Measurements from ENCODE around the gene AHCTF1. TPM values are rescaled to one million over a fixed set of nuclear protein-coding genes. Genes with fewer than 3 reads are reported as not detected.
"Not testable (repeated sequence)": the region's sequence is repeated elsewhere in the genome, so short reads cannot be mapped to it uniquely, and the experiment has no call there.

AHCTF1 gene
- polyA plus RNA-seq, 4 donors = 6.2 to 20.0 (median 8.5) TPM

- Histone ChIP-seq H3K9me3 (ENCODE audit: control insufficient read depth in 2 of 2, insufficient read depth in 1 of 2, low read depth in 1 of 2, low read length in 1 of 2) (no peaks in the 10 kb centered on the region), H3K36me3 (ENCODE audit: control insufficient read depth in 3 of 3, insufficient read depth in 2 of 3, low read depth in 1 of 3, low read length in 3 of 3) (peaks cover 2 to 20% (median 12%) of the 10 kb centered on the region in 3 donors), H3K4me1 (ENCODE audit: control insufficient read depth in 3 of 3, insufficient read depth in 2 of 3, low read depth in 1 of 3, low read length in 2 of 3) (peaks cover 0 to 2% (median 0%) of the 10 kb centered on the region in 3 donors), H3K4me3 (ENCODE audit: low read depth in 1 of 3, low read length in 3 of 3) (no peak overlapping the region), H3K27ac (ENCODE audit: low read depth in 1 of 3, low read length in 2 of 3) (no peak overlapping the region), H3K27me3 (ENCODE audit: control insufficient read depth in 3 of 3, insufficient read depth in 3 of 3, low read length in 3 of 3) (no peaks in the 10 kb centered on the region)
- FAIRE-seq (no peak), DNase-seq (no peak)
- WGBS, 3 donors = 68 to 74% (median 69%) methylated on average over 1 of the region's 1 CpG
Observed at GRCh38 chr1:246906833-246907232, 24.9 kb downstream of the AHCTF1 start.

- H3K27ac ChIP-seq (ENCODE audit: low read depth in 1 of 3, low read length in 2 of 3) = no peak overlapping the region
- no peaks in the 10 kb centered on the region for H3K27me3 ChIP-seq (ENCODE audit: control insufficient read depth in 3 of 3, insufficient read depth in 3 of 3, low read length in 3 of 3)
- H3K4me1 ChIP-seq (ENCODE audit: control insufficient read depth in 3 of 3, insufficient read depth in 2 of 3, low read depth in 1 of 3, low read length in 2 of 3) = no peaks in the 10 kb centered on the region
- peaks cover 10 to 32% (median 19%) of the 10 kb centered on the region in 3 donors for H3K36me3 ChIP-seq (ENCODE audit: control insufficient read depth in 3 of 3, insufficient read depth in 2 of 3, low read depth in 1 of 3, low read length in 3 of 3)
- no peak overlapping the region for H3K4me3 ChIP-seq (ENCODE audit: low read depth in 1 of 3, low read length in 3 of 3)
- no peak for FAIRE-seq
- 92 to 93% (median 92%) methylated on average over 5 of the region's 5 CpGs for WGBS, 3 donors
- H3K9me3 ChIP-seq (ENCODE audit: control insufficient read depth in 2 of 2, insufficient read depth in 1 of 2, low read depth in 1 of 2, low read length in 1 of 2) = no peaks in the 10 kb centered on the region
- no peak for DNase-seq
Observed at GRCh38 chr1:246901874-246902273, 29.9 kb downstream of the AHCTF1 start.

GRCh38 chr1:246897302-246897701 is 34.4 kb downstream of the AHCTF1 start:
- no peaks in the 10 kb centered on the region for H3K9me3 ChIP-seq (ENCODE audit: control insufficient read depth in 2 of 2, insufficient read depth in 1 of 2, low read depth in 1 of 2, low read length in 1 of 2)
- no peak overlapping the region for H3K4me3 ChIP-seq (ENCODE audit: low read depth in 1 of 3, low read length in 3 of 3)
- DNase-seq (no peak), FAIRE-seq (no peak)
- no peaks in the 10 kb centered on the region for H3K4me1 ChIP-seq (ENCODE audit: control insufficient read depth in 3 of 3, insufficient read depth in 2 of 3, low read depth in 1 of 3, low read length in 2 of 3)
- WGBS, 3 donors = 98 to 99% (median 99%) methylated on average over 5 of the region's 5 CpGs
- no peaks in the 10 kb centered on the region for H3K27me3 ChIP-seq (ENCODE audit: control insufficient read depth in 3 of 3, insufficient read depth in 3 of 3, low read length in 3 of 3)
- H3K36me3 ChIP-seq (ENCODE audit: control insufficient read depth in 3 of 3, insufficient read depth in 2 of 3, low read depth in 1 of 3, low read length in 3 of 3) = peaks cover 10 to 38% (median 17%) of the 10 kb centered on the region in 3 donors
- H3K27ac ChIP-seq (ENCODE audit: low read depth in 1 of 3, low read length in 2 of 3) = no peak overlapping the region

DNA sequence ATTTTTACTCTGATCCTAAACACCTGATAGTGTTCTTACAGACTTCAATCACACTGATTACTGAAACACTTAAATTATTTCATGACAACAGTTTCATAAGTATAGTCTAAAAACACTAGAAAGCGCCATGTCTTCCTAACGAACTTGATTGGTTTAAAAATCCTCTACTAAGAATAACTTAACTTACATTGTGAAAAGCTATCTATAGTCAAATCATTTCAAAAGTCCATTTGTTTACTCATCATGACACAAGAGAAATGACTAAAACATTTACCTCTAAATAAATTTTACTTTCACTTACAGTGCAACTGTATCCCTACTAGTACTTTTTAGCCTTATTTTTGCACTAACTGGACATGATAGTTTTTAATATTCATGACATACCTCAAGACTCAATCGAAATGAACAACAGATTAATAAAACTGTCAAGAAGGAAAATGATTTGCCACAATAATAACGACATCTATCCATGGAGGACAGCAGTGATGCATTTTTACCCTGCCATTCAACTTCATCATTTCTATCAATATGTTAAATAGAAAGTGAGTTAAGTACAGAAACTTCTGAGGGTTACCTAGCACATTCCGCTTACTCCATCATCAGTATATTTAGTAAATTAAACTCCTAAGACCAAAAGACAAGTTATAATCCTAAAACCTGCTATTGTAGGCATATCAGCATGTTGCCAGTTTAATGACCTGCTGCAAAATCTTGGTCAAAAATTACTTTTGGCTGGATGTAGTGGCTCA is 38.4 kb downstream of the AHCTF1 start:
- WGBS, 3 donors = 72 to 88% (median 85%) methylated on average over 5 of the region's 5 CpGs
- no peaks in the 10 kb centered on the region for H3K9me3 ChIP-seq (ENCODE audit: control insufficient read depth in 2 of 2, insufficient read depth in 1 of 2, low read depth in 1 of 2, low read length in 1 of 2)
- no peak for FAIRE-seq
- no peak overlapping the region for H3K27ac ChIP-seq (ENCODE audit: low read depth in 1 of 3, low read length in 2 of 3)
- H3K4me1 ChIP-seq (ENCODE audit: control insufficient read depth in 3 of 3, insufficient read depth in 2 of 3, low read depth in 1 of 3, low read length in 2 of 3) = no peaks in the 10 kb centered on the region
- peaks cover 11 to 30% (median 16%) of the 10 kb centered on the region in 3 donors for H3K36me3 ChIP-seq (ENCODE audit: control insufficient read depth in 3 of 3, insufficient read depth in 2 of 3, low read depth in 1 of 3, low read length in 3 of 3)
- DNase-seq = no peak
- no peak overlapping the region for H3K4me3 ChIP-seq (ENCODE audit: low read depth in 1 of 3, low read length in 3 of 3)
- H3K27me3 ChIP-seq (ENCODE audit: control insufficient read depth in 3 of 3, insufficient read depth in 3 of 3, low read length in 3 of 3) = no peaks in the 10 kb centered on the region

- no peak for FAIRE-seq
- H3K27ac ChIP-seq (ENCODE audit: low read depth in 1 of 3, low read length in 2 of 3) = no peak overlapping the region
- H3K4me1 ChIP-seq (ENCODE audit: control insufficient read depth in 3 of 3, insufficient read depth in 2 of 3, low read depth in 1 of 3, low read length in 2 of 3) = no peaks in the 10 kb centered on the region
- H3K27me3 ChIP-seq (ENCODE audit: control insufficient read depth in 3 of 3, insufficient read depth in 3 of 3, low read length in 3 of 3) = no peaks in the 10 kb centered on the region
- no peak for DNase-seq
- no peak overlapping the region for H3K4me3 ChIP-seq (ENCODE audit: low read depth in 1 of 3, low read length in 3 of 3)
- H3K9me3 ChIP-seq (ENCODE audit: control insufficient read depth in 2 of 2, insufficient read depth in 1 of 2, low read depth in 1 of 2, low read length in 1 of 2) = no peaks in the 10 kb centered on the region
- H3K36me3 ChIP-seq (ENCODE audit: control insufficient read depth in 3 of 3, insufficient read depth in 2 of 3, low read depth in 1 of 3, low read length in 3 of 3) = peaks cover 10 to 21% (median 11%) of the 10 kb centered on the region in 3 donors
Observed at GRCh38 chr1:246891105-246891504, 40.6 kb downstream of the AHCTF1 start.

DNA sequence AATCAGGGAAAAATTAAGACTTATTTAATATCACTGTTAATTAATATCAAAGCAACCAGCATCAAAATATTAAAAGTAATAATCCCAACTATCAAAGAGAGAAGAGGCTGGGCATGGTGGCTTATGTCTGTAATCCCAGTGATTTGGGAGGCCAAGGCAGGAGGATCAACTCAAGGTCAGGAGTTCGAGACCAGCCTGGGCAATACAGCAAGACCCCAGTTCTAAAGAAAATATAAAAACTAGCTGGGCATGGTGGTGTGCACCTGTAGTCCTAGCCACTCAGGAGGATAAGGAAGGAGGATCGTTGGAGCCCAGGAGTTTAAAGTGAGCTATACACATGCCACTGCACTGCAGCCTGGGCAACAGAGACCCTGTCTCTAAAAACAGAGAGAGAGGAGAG is 43.2 kb downstream of the AHCTF1 start:
- H3K9me3 ChIP-seq (ENCODE audit: control insufficient read depth in 2 of 2, insufficient read depth in 1 of 2, low read depth in 1 of 2, low read length in 1 of 2) = no peaks in the 10 kb centered on the region
- WGBS, 3 donors = 96 to 100% (median 98%) methylated on average over 2 of the region's 2 CpGs
- DNase-seq (no peak), FAIRE-seq (no peak)
- H3K4me1 ChIP-seq (ENCODE audit: control insufficient read depth in 3 of 3, insufficient read depth in 2 of 3, low read depth in 1 of 3, low read length in 2 of 3) = no peaks in the 10 kb centered on the region
- no peak overlapping the region for H3K4me3 ChIP-seq (ENCODE audit: low read depth in 1 of 3, low read length in 3 of 3)
- no peaks in the 10 kb centered on the region for H3K27me3 ChIP-seq (ENCODE audit: control insufficient read depth in 3 of 3, insufficient read depth in 3 of 3, low read length in 3 of 3)
- H3K36me3 ChIP-seq (ENCODE audit: control insufficient read depth in 3 of 3, insufficient read depth in 2 of 3, low read depth in 1 of 3, low read length in 3 of 3) = peaks cover 8 to 14% (median 11%) of the 10 kb centered on the region in 3 donors
- no peak overlapping the region for H3K27ac ChIP-seq (ENCODE audit: low read depth in 1 of 3, low read length in 2 of 3)

DNA sequence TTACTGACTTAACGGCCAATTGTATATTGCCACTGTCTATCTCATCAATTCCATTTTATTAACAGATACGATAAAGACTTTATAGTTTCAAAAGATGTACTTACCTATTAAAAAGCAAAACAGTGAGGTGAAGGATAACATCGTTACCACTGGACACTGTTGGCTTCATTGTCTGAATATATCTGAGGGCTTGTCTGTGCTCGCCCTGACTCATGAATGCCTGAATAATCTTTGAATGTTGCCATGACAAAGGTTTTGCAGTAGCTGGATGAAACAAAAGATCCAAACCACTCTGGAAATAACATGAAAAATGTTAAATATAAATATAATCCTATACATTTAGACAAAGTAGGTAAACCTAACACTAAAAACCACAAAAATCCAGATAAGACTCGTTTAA is 46.4 kb downstream of the AHCTF1 start:
- not testable (repeated sequence) for H3K9me3 ChIP-seq (ENCODE audit: control insufficient read depth in 2 of 2, insufficient read depth in 1 of 2, low read depth in 1 of 2, low read length in 1 of 2); FAIRE-seq; H3K27me3 ChIP-seq (ENCODE audit: control insufficient read depth in 3 of 3, insufficient read depth in 3 of 3, low read length in 3 of 3); H3K4me1 ChIP-seq (ENCODE audit: control insufficient read depth in 3 of 3, insufficient read depth in 2 of 3, low read depth in 1 of 3, low read length in 2 of 3); DNase-seq; H3K4me3 ChIP-seq (ENCODE audit: low read depth in 1 of 3, low read length in 3 of 3); H3K27ac ChIP-seq (ENCODE audit: low read depth in 1 of 3, low read length in 2 of 3)
- peaks cover 10 to 11% (median 11%) of the 10 kb centered on the region in 3 donors for H3K36me3 ChIP-seq (ENCODE audit: control insufficient read depth in 3 of 3, insufficient read depth in 2 of 3, low read depth in 1 of 3, low read length in 3 of 3)
- WGBS, 3 donors = 88 to 95% (median 93%) methylated on average over 4 to 5 of the region's 5 CpGs

GRCh38 chr1:246878551-246878950 is 53.2 kb downstream of the AHCTF1 start:
- Histone ChIP-seq H3K4me3 (ENCODE audit: low read depth in 1 of 3, low read length in 3 of 3) (no peak overlapping the region), H3K9me3 (ENCODE audit: control insufficient read depth in 2 of 2, insufficient read depth in 1 of 2, low read depth in 1 of 2, low read length in 1 of 2) (no peaks in the 10 kb centered on the region), H3K27ac (ENCODE audit: low read depth in 1 of 3, low read length in 2 of 3) (no peak overlapping the region), H3K36me3 (ENCODE audit: control insufficient read depth in 3 of 3, insufficient read depth in 2 of 3, low read depth in 1 of 3, low read length in 3 of 3) (peaks cover 3 to 10% (median 9%) of the 10 kb centered on the region in 3 donors), H3K27me3 (ENCODE audit: control insufficient read depth in 3 of 3, insufficient read depth in 3 of 3, low read length in 3 of 3) (no peaks in the 10 kb centered on the region), H3K4me1 (ENCODE audit: control insufficient read depth in 3 of 3, insufficient read depth in 2 of 3, low read depth in 1 of 3, low read length in 2 of 3) (peaks cover 0 to 2% (median 0%) of the 10 kb centered on the region in 3 donors)
- WGBS, 3 donors = 93 to 98% (median 98%) methylated on average over 4 of the region's 4 CpGs
- no peak for FAIRE-seq
- DNase-seq = no peak

DNA sequence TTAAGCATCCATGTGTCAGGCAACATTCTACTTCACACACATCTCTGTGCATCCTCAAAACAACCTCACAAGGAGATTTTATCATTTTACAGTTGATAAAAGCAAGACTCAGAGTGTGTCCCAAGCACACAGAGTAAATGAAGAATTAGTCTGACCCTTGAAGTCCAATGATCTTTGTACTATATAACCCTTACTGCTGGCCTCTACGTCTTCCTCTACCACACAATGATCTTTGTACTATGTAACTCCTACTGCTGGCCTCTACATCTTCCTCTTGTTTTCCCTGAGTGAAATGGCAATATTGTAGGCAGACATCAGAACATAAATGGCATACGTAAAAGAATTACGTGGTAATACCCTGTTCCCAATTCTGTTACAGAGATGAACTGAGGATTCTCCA is 55.3 kb downstream of the AHCTF1 start:
- FAIRE-seq (no peak), DNase-seq (peak; percentile 55 to 60)
- Histone ChIP-seq H3K27ac (ENCODE audit: low read depth in 1 of 3, low read length in 2 of 3) (peak overlapping the region in 1 of 3 donors; percentile 44), H3K4me1 (ENCODE audit: control insufficient read depth in 3 of 3, insufficient read depth in 2 of 3, low read depth in 1 of 3, low read length in 2 of 3) (peaks cover 0 to 2% (median 0%) of the 10 kb centered on the region in 3 donors), H3K36me3 (ENCODE audit: control insufficient read depth in 3 of 3, insufficient read depth in 2 of 3, low read depth in 1 of 3, low read length in 3 of 3) (peaks cover 7 to 16% (median 12%) of the 10 kb centered on the region in 3 donors), H3K4me3 (ENCODE audit: low read depth in 1 of 3, low read length in 3 of 3) (no peak overlapping the region), H3K9me3 (ENCODE audit: control insufficient read depth in 2 of 2, insufficient read depth in 1 of 2, low read depth in 1 of 2, low read length in 1 of 2) (no peaks in the 10 kb centered on the region), H3K27me3 (ENCODE audit: control insufficient read depth in 3 of 3, insufficient read depth in 3 of 3, low read length in 3 of 3) (no peaks in the 10 kb centered on the region)
- 71 to 91% (median 81%) methylated on average over 3 of the region's 3 CpGs for WGBS, 3 donors

Data from small intestine (tissue), 7 donors.